Measurements from ENCODE around the gene TPGS2. TPM values are rescaled to one million over a fixed set of nuclear protein-coding genes. Genes with fewer than 3 reads are reported as not detected.

The TPGS2 gene
- total and polyA plus RNA-seq, 2 of the 8 experiments (the other 6 are each of a cell fraction or from before 2014, with no cell fraction given), result 151 to 273 TPM

DNA sequence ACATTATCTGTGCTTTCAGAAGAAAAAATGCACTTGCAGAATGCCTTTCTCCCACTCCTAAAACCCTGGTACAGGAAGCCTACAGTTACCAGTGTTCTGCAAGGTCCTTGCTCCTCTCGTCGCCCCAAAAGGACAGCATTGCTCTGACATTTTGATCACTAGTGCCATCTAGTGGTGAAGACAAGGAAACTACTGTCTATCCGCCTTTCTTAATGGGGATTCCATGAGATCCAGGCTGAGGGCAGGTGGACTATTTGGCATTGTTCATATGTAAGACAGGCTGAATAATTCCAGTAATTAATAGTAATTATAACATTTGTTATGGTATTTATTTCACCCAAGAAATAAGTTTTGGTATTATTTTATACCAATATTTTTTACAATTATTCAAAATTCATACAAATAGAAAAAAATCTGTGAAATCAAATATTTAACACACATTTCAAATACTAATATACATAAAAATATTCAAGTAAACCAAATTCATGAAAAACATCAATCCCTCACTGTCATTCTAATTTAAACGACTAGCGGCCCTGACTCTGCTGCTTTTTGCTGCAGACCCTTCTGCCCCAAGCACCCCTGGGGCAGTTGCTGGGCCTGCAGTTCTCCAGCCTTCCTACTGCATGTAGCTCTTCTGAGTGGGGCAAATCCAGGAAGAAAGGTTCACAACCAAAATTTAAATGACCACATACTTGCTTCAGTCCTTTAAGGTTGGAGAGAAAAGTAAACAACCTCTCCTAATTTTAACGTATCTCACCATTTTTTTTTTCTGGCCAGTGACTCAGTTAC is 19.0 kb downstream of the TPGS2 start:
- Histone ChIP-seq H2BK5ac (ENCODE audit: low read depth, low read length) (no peak overlapping the region), H2AK5ac (ENCODE audit: low read depth, low read length) (no peak overlapping the region), H3K56ac (replicated peaks; ENCODE audit: insufficient read length, low read depth, low read length) (no peak overlapping the region), H2AFZ (ENCODE audit: low read length) (no peak overlapping the region), H3K4me2 (ENCODE audit: insufficient read depth in 1 of 2, low read depth in 2 of 2, low read length in 2 of 2) (no peak overlapping the region), H3K9me3 (ENCODE audit: insufficient read depth in 2 of 2, low read depth in 1 of 2, low read length in 1 of 2) (no peaks in the 10 kb centered on the region), H2BK15ac (ENCODE audit: low read length) (no peak overlapping the region), H3K79me2 (ENCODE audit: control insufficient read depth in 1 of 2, insufficient read depth in 2 of 2, low read length in 2 of 2) (no peaks in the 10 kb centered on the region), H3K4me1 (replicated peaks in 1 of 4; ENCODE audit: control insufficient read depth in 3 of 4, insufficient read depth in 4 of 4, low read length in 3 of 4) (no peaks in the 10 kb centered on the region), H3K23me2 (ENCODE audit: low read depth, low read length) (no peaks in the 10 kb centered on the region), H3K14ac (ENCODE audit: insufficient read length) (no peak overlapping the region), H3K4me3 (ENCODE audit: extremely low read depth in 1 of 4, insufficient read depth in 2 of 4, low read depth in 3 of 4, low read length in 4 of 4) (no peak overlapping the region), H4K5ac (ENCODE audit: insufficient read length, low read depth, low read length) (no peak overlapping the region), H4K91ac (replicated peaks; ENCODE audit: insufficient read length, low read length) (no peak overlapping the region), H2BK20ac (ENCODE audit: low read length) (no peak overlapping the region), H3K23ac (ENCODE audit: insufficient read length) (no peak overlapping the region), H3K9ac (replicated peaks in 1 of 4; ENCODE audit: extremely low read depth in 1 of 4, low read depth in 3 of 4, low read length in 3 of 4) (no peak overlapping the region), H3K27me3 (replicated peaks in 1 of 4; ENCODE audit: control insufficient read depth in 3 of 4, extremely low read depth in 1 of 4, insufficient read depth in 3 of 4, low read length in 3 of 4) (no peaks in the 10 kb centered on the region), H3K18ac (ENCODE audit: extremely low read depth, low read length) (no peak overlapping the region), H3K36me3 (ENCODE audit: control insufficient read depth in 2 of 4, insufficient read depth in 4 of 4, low read length in 3 of 4) (peaks cover 4 to 40% (median 27%) of the 10 kb centered on the region in 4 experiments; a peak in 7 of 8 replicates), H2BK12ac (ENCODE audit: low read depth, low read length) (no peak overlapping the region), H4K8ac (ENCODE audit: extremely low read depth, insufficient read depth, low read length) (no peak overlapping the region), H3K27ac (ENCODE audit: low read depth, low read length) (no peak overlapping the region), H2BK120ac (replicated peaks; ENCODE audit: low read depth, low read length) (no peak overlapping the region), H4K20me1 (replicated peaks in 1 of 2; ENCODE audit: control insufficient read depth in 1 of 2, insufficient read depth in 2 of 2, low read length in 2 of 2) (peaks cover 2 to 8% of the 10 kb centered on the region in 2 experiments), H3K79me1 (ENCODE audit: low read depth, low read length) (no peaks in the 10 kb centered on the region; the same call in 1 of the 2 replicates), H3K4ac (replicated peaks; ENCODE audit: insufficient read length, low read depth, low read length) (no peak overlapping the region)
- DNase-seq (ENCODE audit: low read depth in 1 of 2, low spot score in 2 of 2), result no peak
- 50% methylated on average over 6 of the region's 6 CpGs; no CpG with 5 or more reads in 1 of the 2 experiments for WGBS, 2 experiments (ENCODE audit: extremely low coverage in 1 of 2, insufficient coverage in 1 of 2, insufficient read length in 1 of 2, insufficient replicate concordance in 2 of 2, low coverage in 1 of 2, low lambda C conversion rate in 2 of 2, missing lambda C conversion rate in 1 of 2)
- ChIA-PET POLR2A (ENCODE audit: partially characterized antibody) (no interaction called here), CTCF (ENCODE audit: partially characterized antibody) (interaction anchor here (0.6 to 3.7 kb wide), 16 partner anchors 10 to 839 kb away, joined by 3 to 17 read pairs (median 6); partner anchors contain the start of genes KIAA1328 and TPGS2)
- FAIRE-seq, result peak; percentile 82
- TF ChIP-seq YY1 (IDR thresholded peaks at IDR 0.05; ENCODE audit: low read depth, low read length), result 0 out of 2 replicates have a peak, but pooled peaks have one; percentile 40
- no peak for TF ChIP-seq SIN3A (conservative IDR thresholded peaks at IDR 0.05 in 1 of 2, IDR thresholded peaks at IDR 0.05 in 1 of 2; ENCODE audit: low read depth in 1 of 2, low read length in 2 of 2)
- no peak for TF ChIP-seq CTBP2 (IDR thresholded peaks at IDR 0.05; ENCODE audit: borderline replicate concordance, insufficient read depth, insufficient read length, low read length)
- 0 out of 2 replicates have a peak, but pooled peaks have one; percentile 32 for TF ChIP-seq CREB1 (IDR thresholded peaks at IDR 0.05)
- TF ChIP-seq RNF2 (IDR thresholded peaks at IDR 0.05; ENCODE audit: borderline replicate concordance, low read depth, low read length, missing control alignments, poor library complexity, severe bottlenecking), result no peak
- TF ChIP-seq CEBPB (IDR thresholded peaks at IDR 0.05; ENCODE audit: low read depth, low read length), result no peak
- peak; percentile 67 to 84 for TF ChIP-seq RAD21 (IDR thresholded peaks at IDR 0.05 in 1 of 2, conservative IDR thresholded peaks at IDR 0.05 in 1 of 2; ENCODE audit: low read depth in 2 of 2, low read length in 2 of 2)
- TF ChIP-seq CBX8 (IDR thresholded peaks at IDR 0.05; ENCODE audit: borderline replicate concordance, low read depth, low read length), result no peak
- TF ChIP-seq, protein P1, sequence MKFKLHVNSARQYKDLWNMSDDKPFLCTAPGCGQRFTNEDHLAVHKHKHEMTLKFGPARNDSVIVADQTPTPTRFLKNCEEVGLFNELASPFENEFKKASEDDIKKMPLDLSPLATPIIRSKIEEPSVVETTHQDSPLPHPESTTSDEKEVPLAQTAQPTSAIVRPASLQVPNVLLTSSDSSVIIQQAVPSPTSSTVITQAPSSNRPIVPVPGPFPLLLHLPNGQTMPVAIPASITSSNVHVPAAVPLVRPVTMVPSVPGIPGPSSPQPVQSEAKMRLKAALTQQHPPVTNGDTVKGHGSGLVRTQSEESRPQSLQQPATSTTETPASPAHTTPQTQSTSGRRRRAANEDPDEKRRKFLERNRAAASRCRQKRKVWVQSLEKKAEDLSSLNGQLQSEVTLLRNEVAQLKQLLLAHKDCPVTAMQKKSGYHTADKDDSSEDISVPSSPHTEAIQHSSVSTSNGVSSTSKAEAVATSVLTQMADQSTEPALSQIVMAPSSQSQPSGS (IDR thresholded peaks at IDR 0.05; ENCODE audit: low read length), result no peak

Data from H1 (cell line).